Mesenchymal stem cell (in vitro differentiated cells and primary cell): ENCODE data around the gene CHD3.

Experiments
- DNase-seq: peaks from one replicate; pipeline ENCODE4 v3.0.0-alpha.2; 2013
- H2AFZ ChIP-seq: one replicate; pipeline ENCODE4 v1.6.1; 2013; ENCODE audit warnings: low read depth, mild to moderate bottlenecking, control low read depth, inconsistent platforms, low read length, moderate library complexity
- H2AK5ac ChIP-seq: 2 replicates; pipeline ENCODE4 v1.6.1; 2013; ENCODE audit warnings: low read length, moderate library complexity, mild to moderate bottlenecking, inconsistent platforms; ENCODE audit not compliant: severe bottlenecking
- H2BK120ac ChIP-seq: one replicate; pipeline ENCODE4 v1.6.1; 2013; ENCODE audit warnings: low read depth, mild to moderate bottlenecking, inconsistent platforms, low read length, moderate library complexity
- H2BK12ac ChIP-seq, 2 experiments: one replicate each; pipeline ENCODE4 v1.6.1; 2013; ENCODE audit warnings: inconsistent platforms in 2 of 2, low read length in 2 of 2, mild to moderate bottlenecking in 2 of 2, moderate library complexity in 2 of 2, control low read depth in 1 of 2
- H2BK15ac ChIP-seq: one replicate; pipeline ENCODE4 v1.6.1; 2013; ENCODE audit warnings: mild to moderate bottlenecking, low read depth, inconsistent platforms; ENCODE audit not compliant: poor library complexity, severe bottlenecking
- H2BK5ac ChIP-seq: 2 replicates; pipeline ENCODE4 v1.6.1; 2013; ENCODE audit warnings: low read depth, mild to moderate bottlenecking, low read length, control low read depth, inconsistent platforms; ENCODE audit not compliant: poor library complexity, severe bottlenecking
- H3K14ac ChIP-seq, 2 experiments: one replicate each; pipeline ENCODE4 v1.6.1; 2013; ENCODE audit warnings: inconsistent platforms in 2 of 2, low read length in 2 of 2, control low read depth in 1 of 2, mild to moderate bottlenecking in 1 of 2, moderate library complexity in 1 of 2
- H3K18ac ChIP-seq, 2 experiments: one replicate each; pipeline ENCODE4 v1.6.1; 2013; ENCODE audit warnings: inconsistent platforms in 2 of 2, low read length in 2 of 2, control low read depth in 1 of 2, low read depth in 1 of 2, mild to moderate bottlenecking in 1 of 2
- H3K23ac ChIP-seq, 2 experiments: one replicate each; pipeline ENCODE4 v1.6.1; 2013; ENCODE audit warnings: inconsistent platforms in 2 of 2, low read length in 2 of 2, mild to moderate bottlenecking in 2 of 2, moderate library complexity in 2 of 2, control low read depth in 1 of 2
- H3K27ac ChIP-seq: 2 replicates; pipeline ENCODE4 v1.5.1; 2013; ENCODE audit warnings: mild to moderate bottlenecking, moderate library complexity, low read length, control low read depth, inconsistent platforms; ENCODE audit not compliant: poor library complexity, severe bottlenecking
- H3K27me3 ChIP-seq, 2 experiments: 2 replicates each; pipeline versions ENCODE4 v1.6.1 to v1.7.0; 2013; ENCODE audit warnings: low read length in 2 of 2, mild to moderate bottlenecking in 2 of 2, moderate library complexity in 2 of 2, control low read depth in 1 of 2, inconsistent platforms in 1 of 2; ENCODE audit not compliant: control insufficient read depth in 1 of 2, insufficient read depth in 1 of 2
- H3K36me3 ChIP-seq, 2 experiments: 2 replicates each; pipeline versions ENCODE4 v1.6.1 to v1.7.0; 2013; ENCODE audit warnings: low read length in 2 of 2, control low read depth in 1 of 2, inconsistent platforms in 1 of 2, low read depth in 1 of 2, mild to moderate bottlenecking in 1 of 2; ENCODE audit not compliant: insufficient read depth in 2 of 2, control insufficient read depth in 1 of 2
- H3K4ac ChIP-seq, 2 experiments: one replicate each; pipeline ENCODE4 v1.6.1; 2013; ENCODE audit warnings: inconsistent platforms in 2 of 2, low read length in 2 of 2, mild to moderate bottlenecking in 2 of 2, moderate library complexity in 2 of 2, control low read depth in 1 of 2, low read depth in 1 of 2
- H3K4me1 ChIP-seq: 2 replicates; pipeline ENCODE4 v1.6.1; 2013; ENCODE audit warnings: low read depth, low read length, control low read depth; ENCODE audit not compliant: control insufficient read depth, insufficient read depth
- H3K4me2 ChIP-seq: 2 replicates; pipeline ENCODE4 v1.6.1; 2013; ENCODE audit warnings: low read length, mild to moderate bottlenecking, inconsistent platforms; ENCODE audit not compliant: poor library complexity, severe bottlenecking
- H3K4me3 ChIP-seq, 2 experiments: 2 replicates each; pipeline versions ENCODE4 v1.5.1 to v1.7.0; 2013; ENCODE audit warnings: low read length in 2 of 2, mild to moderate bottlenecking in 2 of 2, control low read depth in 1 of 2, low read depth in 1 of 2; ENCODE audit not compliant: insufficient read depth in 1 of 2
- H3K79me1 ChIP-seq: replicated peaks from 2 replicates; pipeline ENCODE4 v1.6.1; 2013; ENCODE audit warnings: mild to moderate bottlenecking, control low read depth, low read length, inconsistent platforms; ENCODE audit not compliant: poor library complexity, severe bottlenecking
- H3K9ac ChIP-seq: 2 replicates; pipeline ENCODE4 v1.7.0; 2013; ENCODE audit warnings: mild to moderate bottlenecking, low read length, moderate library complexity
- H3K9me3 ChIP-seq: 2 replicates; pipeline ENCODE4 v1.7.0; 2013; ENCODE audit warnings: mild to moderate bottlenecking, low read length; ENCODE audit not compliant: control insufficient read depth
- H4K8ac ChIP-seq: one replicate; pipeline ENCODE4 v1.6.1; 2013; ENCODE audit warnings: inconsistent platforms, mild to moderate bottlenecking, low read length, moderate library complexity
- H4K91ac ChIP-seq: one replicate; pipeline ENCODE4 v1.6.1; 2013; ENCODE audit warnings: mild to moderate bottlenecking, low read length, inconsistent platforms
- WGBS: methylation state at CpG from one replicate; pipeline ENCODE4 v1.1.7; 2013; ENCODE audit warnings: mixed read lengths; 5-methylcytosine and 5-hydroxymethylcytosine counted together

CHD3 gene

DNA sequence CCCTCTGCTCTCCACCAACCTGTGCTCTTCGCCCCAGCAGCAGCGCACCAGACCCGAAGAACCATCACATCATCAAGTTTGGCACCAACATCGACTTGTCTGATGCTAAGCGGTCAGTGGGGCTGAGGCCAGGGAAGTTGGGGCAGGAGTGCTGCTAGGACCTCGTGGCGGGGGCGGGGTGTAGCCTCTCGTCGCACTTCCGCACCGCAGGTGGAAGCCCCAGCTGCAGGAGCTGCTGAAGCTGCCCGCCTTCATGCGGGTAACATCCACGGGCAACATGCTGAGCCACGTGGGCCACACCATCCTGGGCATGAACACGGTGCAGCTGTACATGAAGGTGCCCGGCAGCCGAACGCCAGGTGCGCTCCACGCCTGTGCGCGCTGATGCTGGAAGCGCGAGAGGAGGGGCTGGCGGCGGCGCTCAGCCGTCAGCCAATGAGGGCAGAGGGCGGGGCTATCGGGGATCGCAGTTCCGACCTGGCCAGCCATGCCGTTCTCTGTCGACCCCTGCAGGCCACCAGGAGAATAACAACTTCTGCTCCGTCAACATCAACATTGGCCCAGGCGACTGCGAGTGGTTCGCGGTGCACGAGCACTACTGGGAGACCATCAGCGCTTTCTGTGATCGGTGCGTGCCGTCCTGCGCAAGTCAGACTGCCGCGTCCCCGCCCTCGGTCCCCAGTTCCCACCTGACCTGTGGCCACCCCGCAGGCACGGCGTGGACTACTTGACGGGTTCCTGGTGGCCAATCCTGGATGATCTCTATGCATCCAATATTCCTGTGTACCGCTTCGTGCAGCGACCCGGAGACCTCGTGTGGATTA lies 36.9 kb upstream of the CHD3 start:
- Histone ChIP-seq H3K4me3 (no peak overlapping the region), H3K14ac (no peak overlapping the region), H3K18ac (peak overlapping the region in 1 of 2 experiments; percentile 18), H3K4me2 (peak overlapping the region; percentile 28), H4K91ac (peak overlapping the region; percentile 78), H3K36me3 (peaks cover 50 to 75% of the 10 kb centered on the region in 2 experiments), H2BK12ac (peak overlapping the region in 1 of 2 experiments; percentile 73), H2AK5ac (no peak overlapping the region), H2BK120ac (no peak overlapping the region), H3K27ac (no peak overlapping the region), H3K4ac (no peak overlapping the region), H3K79me1 (peaks cover 45% of the 10 kb centered on the region), H2BK15ac (no peak overlapping the region), H3K4me1 (peaks cover 32% of the 10 kb centered on the region), H2AFZ (no peak overlapping the region), H3K27me3 (no peaks in the 10 kb centered on the region), H3K23ac (peak overlapping the region in 1 of 2 experiments; percentile 65), H3K9me3 (no peaks in the 10 kb centered on the region), H3K9ac (no peak overlapping the region), H4K8ac (peak overlapping the region; percentile 73), H2BK5ac (no peak overlapping the region)
- DNase-seq, result peak; percentile 86
- 30% methylated on average over 54 of the region's 60 CpGs for WGBS

GRCh38 chr17:7852262-7852670 lies 36.3 kb upstream of the CHD3 start:
- Histone ChIP-seq H3K36me3 (peaks cover 46 to 69% of the 10 kb centered on the region in 2 experiments), H3K18ac (peak overlapping the region in 1 of 2 experiments; percentile 18), H3K27me3 (no peaks in the 10 kb centered on the region), H2BK15ac (no peak overlapping the region), H3K27ac (no peak overlapping the region), H3K23ac (peak overlapping the region in 1 of 2 experiments; percentile 65), H2BK120ac (no peak overlapping the region), H3K4me3 (no peak overlapping the region), H2BK5ac (no peak overlapping the region), H3K4ac (no peak overlapping the region), H3K14ac (no peak overlapping the region), H4K91ac (peak overlapping the region; percentile 52), H3K9ac (no peak overlapping the region), H3K79me1 (peaks cover 39% of the 10 kb centered on the region), H2AFZ (no peak overlapping the region), H2AK5ac (no peak overlapping the region), H4K8ac (peak overlapping the region; percentile 73), H3K9me3 (no peaks in the 10 kb centered on the region), H3K4me1 (peaks cover 32% of the 10 kb centered on the region), H3K4me2 (no peak overlapping the region), H2BK12ac (peak overlapping the region in 1 of 2 experiments; percentile 73)
- WGBS, result 87% methylated on average over 20 of the region's 20 CpGs
- no peak for DNase-seq

DNA sequence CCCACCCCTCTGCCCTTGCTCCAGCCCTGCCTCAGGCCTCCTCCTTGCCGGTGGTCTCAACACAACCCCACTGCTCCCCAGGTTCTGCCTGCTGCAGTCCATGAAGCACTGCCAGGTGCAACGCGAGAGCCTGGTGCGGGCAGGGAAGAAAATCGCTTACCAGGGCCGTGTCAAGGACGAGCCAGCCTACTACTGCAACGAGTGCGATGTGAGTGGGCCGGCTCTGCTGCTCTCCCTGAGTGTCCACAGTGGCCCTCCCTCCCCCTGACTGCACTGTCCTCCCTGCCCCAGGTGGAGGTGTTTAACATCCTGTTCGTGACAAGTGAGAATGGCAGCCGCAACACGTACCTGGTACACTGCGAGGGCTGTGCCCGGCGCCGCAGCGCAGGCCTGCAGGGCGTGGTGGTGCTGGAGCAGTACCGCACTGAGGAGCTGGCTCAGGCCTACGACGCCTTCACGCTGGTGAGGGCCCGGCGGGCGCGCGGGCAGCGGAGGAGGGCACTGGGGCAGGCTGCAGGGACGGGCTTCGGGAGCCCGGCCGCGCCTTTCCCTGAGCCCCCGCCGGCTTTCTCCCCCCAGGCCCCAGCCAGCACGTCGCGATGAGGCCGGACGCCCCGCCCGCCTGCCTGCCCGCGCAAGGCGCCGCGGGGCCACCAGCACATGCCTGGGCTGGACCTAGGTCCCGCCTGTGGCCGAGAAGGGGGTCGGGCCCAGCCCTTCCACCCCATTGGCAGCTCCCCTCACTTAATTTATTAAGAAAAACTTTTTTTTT lies 35.5 kb upstream of the CHD3 start:
- no peak for DNase-seq
- Histone ChIP-seq H3K4me3 (no peak overlapping the region), H4K91ac (peak overlapping the region; percentile 70), H3K36me3 (peaks cover 43 to 60% of the 10 kb centered on the region in 2 experiments), H4K8ac (peak overlapping the region; percentile 53), H3K14ac (peak overlapping the region in 1 of 2 experiments; percentile 1), H2AK5ac (no peak overlapping the region), H3K79me1 (peaks cover 37% of the 10 kb centered on the region), H3K18ac (no peak overlapping the region), H2BK120ac (no peak overlapping the region), H3K23ac (peak overlapping the region in 1 of 2 experiments; percentile 29), H3K9ac (no peak overlapping the region), H2BK5ac (no peak overlapping the region), H2BK12ac (peak overlapping the region in 1 of 2 experiments; percentile 29), H3K4me2 (no peak overlapping the region), H3K9me3 (no peaks in the 10 kb centered on the region), H3K4me1 (peaks cover 32% of the 10 kb centered on the region), H3K27me3 (no peaks in the 10 kb centered on the region), H2BK15ac (no peak overlapping the region), H3K27ac (no peak overlapping the region), H2AFZ (no peak overlapping the region), H3K4ac (no peak overlapping the region)
- WGBS, result 70% methylated on average over 48 of the region's 51 CpGs

DNA sequence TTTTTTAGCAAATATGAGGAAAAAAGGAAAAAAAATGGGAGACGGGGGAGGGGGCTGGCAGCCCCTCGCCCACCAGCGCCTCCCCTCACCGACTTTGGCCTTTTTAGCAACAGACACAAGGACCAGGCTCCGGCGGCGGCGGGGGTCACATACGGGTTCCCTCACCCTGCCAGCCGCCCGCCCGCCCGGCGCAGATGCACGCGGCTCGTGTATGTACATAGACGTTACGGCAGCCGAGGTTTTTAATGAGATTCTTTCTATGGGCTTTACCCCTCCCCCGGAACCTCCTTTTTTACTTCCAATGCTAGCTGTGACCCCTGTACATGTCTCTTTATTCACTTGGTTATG lies 34.9 kb upstream of the CHD3 start:
- Histone ChIP-seq H2BK15ac (no peak overlapping the region), H3K9ac (no peak overlapping the region), H3K23ac (no peak overlapping the region), H2AK5ac (no peak overlapping the region), H3K36me3 (peaks cover 41 to 55% of the 10 kb centered on the region in 2 experiments), H2BK120ac (no peak overlapping the region), H4K91ac (no peak overlapping the region), H2BK12ac (no peak overlapping the region), H3K27me3 (no peaks in the 10 kb centered on the region), H3K18ac (no peak overlapping the region), H4K8ac (no peak overlapping the region), H3K9me3 (no peaks in the 10 kb centered on the region), H3K14ac (no peak overlapping the region), H2AFZ (no peak overlapping the region), H3K79me1 (peaks cover 34% of the 10 kb centered on the region), H2BK5ac (no peak overlapping the region), H3K4me2 (no peak overlapping the region), H3K27ac (no peak overlapping the region), H3K4me1 (peaks cover 34% of the 10 kb centered on the region), H3K4me3 (no peak overlapping the region), H3K4ac (no peak overlapping the region)
- no peak for DNase-seq
- 65% methylated on average over 14 of the region's 21 CpGs for WGBS
